Activated CD8-positive, alpha-beta T cell treated with anti-CD3 and anti-CD28 coated beads, Interleukin-2, amount 10 ng/mL, durations not matched to agents 7 days and 5 days (primary cell): ENCODE results near the gene MIF. TPM values are rescaled to one million over a fixed set of nuclear protein-coding genes. Genes with fewer than 3 reads are reported as not detected.

Experiments used
- ATAC-seq: fragments of 150-1000 bp; cut with Tn5 transposase; one replicate; pipeline ENCODE4 v1.10.0; 2021; ENCODE audit warnings: moderate library complexity
- CTCF ChIA-PET: fragments of 350-600 bp; sonication (Branson Sonifier 250); formaldehyde crosslinking; loops from one replicate; lab custom pipeline; 2021; ENCODE audit warnings: antibody characterized with exemption; lab: Charles Lee
- POLR2A ChIA-PET: fragments of 350-600 bp; sonication (Branson Sonifier 250); formaldehyde crosslinking; loops from one replicate; lab custom pipeline; 2021; ENCODE audit warnings: antibody characterized with exemption; lab: Charles Lee
- DNase-seq: peaks from one replicate; pipeline ENCODE4 v3.0.0-alpha.2; 2020
- H3K27ac Mint-ChIP-seq: one replicate; pipeline ENCODE4 v1.8.0; 2021; ENCODE audit warnings: mild to moderate bottlenecking, mixed read lengths
- H3K27me3 Mint-ChIP-seq: one replicate; pipeline ENCODE4 v1.8.0; 2021; ENCODE audit warnings: low read depth, mixed read lengths
- H3K36me3 Mint-ChIP-seq: one replicate; pipeline ENCODE4 v1.8.0; 2021; ENCODE audit warnings: low read depth, mixed read lengths
- H3K4me1 Mint-ChIP-seq: one replicate; pipeline ENCODE4 v1.8.0; 2021; ENCODE audit warnings: low read depth, mixed read lengths
- H3K4me3 Mint-ChIP-seq: one replicate; pipeline ENCODE4 v1.8.0; 2021; ENCODE audit warnings: mild to moderate bottlenecking, mixed read lengths
- H3K9me3 Mint-ChIP-seq: one replicate; pipeline ENCODE4 v1.8.0; 2022; ENCODE audit warnings: mixed read lengths; ENCODE audit not compliant: insufficient read depth
- total RNA-seq, 2 experiments: library from RNA; stranded (reverse); gene quantifications; one replicate each; pipeline ENCODE4 v1.2.3, GENCODE V29; 2021

The MIF gene
- total RNA-seq = 1,000 to 10,000 TPM; 1,002 to 1,009 TPM

GRCh38 chr22:23893945-23894709 lies at the start of gene MIF:
Gene MIF, plus strand, starts transcription at chr22:23894383. Its CDS starts 92 bp downstream, at chr22:23894475.
- Mint-ChIP-seq H3K27me3 (no peaks in the 10 kb centered on the region), H3K9me3 (no peaks in the 10 kb centered on the region), H3K36me3 (peaks cover 45% of the 10 kb centered on the region), H3K27ac (peak within 1 kb of the TSS; percentile 99), H3K4me3 (peak within 1 kb of the TSS; percentile 97), H3K4me1 (peaks cover 46% of the 10 kb centered on the region)
- ChIA-PET POLR2A (interaction anchor here (0.6 to 2.0 kb wide), 20 partner anchors 9 to 533 kb away, joined by 3 to 39 read pairs (median 3); partner anchors contain the start of genes ADORA2A, CABIN1 and SLC2A11), CTCF (interaction anchor here (0.7 to 3.2 kb wide), 31 partner anchors 9 to 326 kb away, joined by 3 to 54 read pairs (median 5); partner anchors contain the start of genes CHCHD10, IGLL1 and SLC2A11)
- ATAC-seq (peak; percentile 91), DNase-seq (peak; percentile 97)

- H3K9me3 Mint-ChIP-seq = no peaks in the 10 kb centered on the region
- POLR2A ChIA-PET = interaction anchor here (0.7 to 2.5 kb wide), 2 partner anchors 13 to 78 kb away, joined by 3 to 12 read pairs; partner anchors contain the start of gene SLC2A11
- DNase-seq = no peak
- H3K27ac Mint-ChIP-seq = peak overlapping the region; percentile 23
- peaks cover 10% of the 10 kb centered on the region for H3K27me3 Mint-ChIP-seq
- CTCF ChIA-PET = interaction anchor here (1.7 to 3.5 kb wide), 3 partner anchors 12 to 76 kb away, joined by 4 to 17 read pairs (median 13); partner anchors contain the start of gene SLC2A11
- no peak overlapping the region for H3K4me3 Mint-ChIP-seq
- H3K36me3 Mint-ChIP-seq = no peaks in the 10 kb centered on the region
- peaks cover 28% of the 10 kb centered on the region for H3K4me1 Mint-ChIP-seq
- ATAC-seq = no peak
Measured at GRCh38 chr22:23844739-23845202, 49.4 kb upstream of the MIF start.

DNA sequence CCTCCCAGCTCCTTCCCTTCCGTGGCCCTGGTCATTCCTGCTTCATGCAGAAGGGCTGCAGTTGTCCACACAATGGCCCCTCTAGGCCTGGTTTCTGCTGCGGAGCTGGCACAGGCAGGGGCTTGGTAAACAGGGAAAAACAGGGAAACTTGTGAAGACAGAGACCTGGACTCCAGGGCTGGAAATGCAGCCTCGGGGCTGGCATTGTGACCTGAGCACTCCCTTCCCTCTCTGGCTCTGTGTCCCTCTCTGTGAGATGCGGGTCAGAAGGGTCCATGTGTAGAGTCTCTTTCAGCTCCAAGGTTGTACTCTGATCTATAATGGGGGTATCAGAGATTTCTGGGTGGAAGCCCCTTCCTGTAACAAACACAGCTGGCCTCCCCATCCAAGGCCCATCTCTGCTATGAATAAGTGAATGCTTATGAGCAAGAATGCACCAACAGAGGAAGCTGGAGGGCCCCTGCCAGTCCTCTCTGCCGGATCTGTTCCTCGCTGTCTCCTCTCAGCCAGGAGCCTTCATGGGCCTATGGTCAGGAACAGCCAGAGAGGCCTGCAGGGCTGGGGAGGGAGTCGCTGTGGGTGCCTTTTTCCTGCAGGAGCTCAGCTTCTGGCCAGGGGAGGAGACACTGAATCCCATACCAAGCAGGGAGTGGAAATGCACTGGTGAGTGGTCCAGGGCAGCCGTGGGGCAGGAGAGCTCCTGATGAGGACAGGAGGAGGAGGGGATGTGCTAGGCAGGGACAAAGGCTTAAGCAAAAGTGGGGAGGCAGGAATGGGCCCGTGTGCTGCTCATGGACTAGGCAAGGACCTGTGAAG lies 48.7 kb upstream of the MIF start:
- ChIA-PET POLR2A (interaction anchor here (0.7 to 2.5 kb wide), 3 partner anchors 9 to 78 kb away, joined by 3 to 12 read pairs (median 4); partner anchors contain the start of gene SLC2A11), CTCF (interaction anchor here (1.2 to 3.5 kb wide), 6 partner anchors 12 to 300 kb away, joined by 3 to 17 read pairs (median 4); partner anchors contain the start of gene SLC2A11)
- H3K9me3 Mint-ChIP-seq = no peaks in the 10 kb centered on the region
- no peak for ATAC-seq
- no peak for DNase-seq
- H3K27ac Mint-ChIP-seq = no peak overlapping the region
- no peak overlapping the region for H3K4me3 Mint-ChIP-seq
- H3K36me3 Mint-ChIP-seq = no peaks in the 10 kb centered on the region
- peaks cover 14% of the 10 kb centered on the region for H3K27me3 Mint-ChIP-seq
- peaks cover 27% of the 10 kb centered on the region for H3K4me1 Mint-ChIP-seq

- ATAC-seq (no peak), DNase-seq (no peak)
- Mint-ChIP-seq H3K4me3 (no peak overlapping the region), H3K27me3 (peaks cover 13% of the 10 kb centered on the region), H3K4me1 (peaks cover 27% of the 10 kb centered on the region), H3K36me3 (no peaks in the 10 kb centered on the region), H3K27ac (no peak overlapping the region), H3K9me3 (no peaks in the 10 kb centered on the region)
- ChIA-PET POLR2A (interaction anchor here (1.1 to 2.5 kb wide), 3 partner anchors 10 to 78 kb away, joined by 3 to 12 read pairs (median 4); partner anchors contain the start of genes CHCHD10 and SLC2A11), CTCF (interaction anchor here (1.2 to 3.5 kb wide), 5 partner anchors 11 to 301 kb away, joined by 3 to 17 read pairs (median 3); partner anchors contain the start of gene SLC2A11)
Measured at GRCh38 chr22:23846081-23846469, 48.1 kb upstream of the MIF start.

DNA sequence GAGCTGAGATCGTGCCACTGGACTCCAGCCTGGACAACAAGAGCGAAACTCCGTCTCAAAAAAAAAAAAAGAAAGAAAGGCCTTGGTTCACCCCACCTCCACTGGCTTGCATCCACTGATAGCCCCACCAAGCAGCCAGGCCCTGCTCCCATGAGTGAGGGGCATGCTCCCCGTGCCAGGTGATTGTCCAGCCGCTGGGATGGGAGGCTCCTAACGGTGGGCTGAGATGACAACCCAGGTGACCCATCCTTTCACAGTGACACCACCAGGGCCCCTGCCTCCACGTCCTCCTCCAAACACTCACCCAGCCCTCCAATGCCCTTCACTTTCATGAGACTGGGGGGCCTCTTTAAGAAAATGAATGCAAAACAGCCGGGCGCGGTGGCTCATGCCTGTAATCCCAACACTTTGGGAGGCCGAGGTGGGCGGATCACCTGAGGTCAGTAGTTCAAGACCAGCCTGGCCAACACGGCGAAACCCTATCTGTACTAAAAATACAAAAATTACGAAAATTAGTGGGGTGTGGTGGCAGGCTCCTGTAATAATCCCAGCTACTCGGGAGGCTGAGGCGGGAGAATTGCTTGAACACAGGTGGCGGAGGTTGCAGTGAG lies 46.8 kb upstream of the MIF start:
- Mint-ChIP-seq H3K9me3 (no peaks in the 10 kb centered on the region), H3K4me3 (no peak overlapping the region), H3K36me3 (no peaks in the 10 kb centered on the region), H3K27me3 (peaks cover 13% of the 10 kb centered on the region), H3K27ac (no peak overlapping the region), H3K4me1 (peaks cover 27% of the 10 kb centered on the region)
- CTCF ChIA-PET = interaction anchor here (1.2 to 3.5 kb wide), 3 partner anchors 11 to 76 kb away, joined by 3 to 42 read pairs (median 13); partner anchors contain the start of gene SLC2A11
- no peak for DNase-seq
- ATAC-seq = no peak
- POLR2A ChIA-PET = interaction anchor here (1.1 kb wide), 1 partner anchor 80 kb away, joined by 3 read pairs; the partner anchor contains the start of gene CHCHD10

DNA sequence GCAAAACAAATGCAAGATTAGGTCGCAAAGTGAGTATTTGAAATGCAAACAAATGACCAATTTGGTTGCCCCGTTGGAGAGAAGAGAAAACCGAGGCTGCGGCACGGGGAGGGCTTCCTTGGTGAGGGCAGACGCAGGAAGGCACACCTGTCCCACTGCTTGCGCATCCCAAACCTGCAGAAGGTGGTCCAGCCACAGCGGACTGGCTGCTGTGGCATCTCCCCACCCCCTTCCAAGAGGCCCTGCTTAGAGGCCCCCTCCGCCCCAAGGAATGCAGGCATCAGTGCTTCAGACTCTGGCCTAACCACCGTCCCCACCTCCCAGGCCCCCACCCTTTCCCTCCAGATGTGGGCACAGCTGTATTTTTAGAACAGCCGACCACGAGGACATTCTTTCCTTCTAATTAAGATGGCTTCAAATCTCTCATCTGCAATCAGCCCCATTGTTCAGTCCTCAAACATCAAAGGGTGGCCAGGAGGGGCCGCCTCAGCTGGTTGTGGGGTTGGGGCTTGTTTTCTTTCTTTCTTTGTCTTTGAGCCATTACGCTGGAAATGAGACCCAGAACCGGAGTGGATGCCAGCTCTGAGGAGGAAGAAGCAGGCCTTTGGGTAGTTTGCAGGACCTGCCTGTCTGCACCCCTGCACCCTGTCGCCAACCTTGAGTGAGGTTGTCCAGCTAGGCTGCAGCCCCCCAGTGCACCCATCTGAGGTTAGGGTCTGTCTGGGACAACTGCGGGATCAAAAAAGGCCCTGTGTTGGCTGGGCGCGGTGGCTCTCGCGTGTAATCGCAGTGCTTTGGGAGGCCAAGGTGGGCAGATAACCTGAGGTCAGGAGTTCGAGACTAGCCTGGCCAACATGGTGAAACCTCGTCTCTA lies 46.0 kb upstream of the MIF start:
- Mint-ChIP-seq H3K9me3 (no peaks in the 10 kb centered on the region), H3K36me3 (no peaks in the 10 kb centered on the region), H3K27ac (no peak overlapping the region), H3K4me3 (no peak overlapping the region), H3K27me3 (peaks cover 14% of the 10 kb centered on the region), H3K4me1 (peaks cover 27% of the 10 kb centered on the region)
- ATAC-seq (no peak), DNase-seq (no peak)
- ChIA-PET POLR2A (no interaction called here), CTCF (interaction anchor here (1.1 to 3.3 kb wide), 5 partner anchors 10 to 208 kb away, joined by 3 to 42 read pairs (median 15); partner anchors contain the start of gene SLC2A11)

DNA sequence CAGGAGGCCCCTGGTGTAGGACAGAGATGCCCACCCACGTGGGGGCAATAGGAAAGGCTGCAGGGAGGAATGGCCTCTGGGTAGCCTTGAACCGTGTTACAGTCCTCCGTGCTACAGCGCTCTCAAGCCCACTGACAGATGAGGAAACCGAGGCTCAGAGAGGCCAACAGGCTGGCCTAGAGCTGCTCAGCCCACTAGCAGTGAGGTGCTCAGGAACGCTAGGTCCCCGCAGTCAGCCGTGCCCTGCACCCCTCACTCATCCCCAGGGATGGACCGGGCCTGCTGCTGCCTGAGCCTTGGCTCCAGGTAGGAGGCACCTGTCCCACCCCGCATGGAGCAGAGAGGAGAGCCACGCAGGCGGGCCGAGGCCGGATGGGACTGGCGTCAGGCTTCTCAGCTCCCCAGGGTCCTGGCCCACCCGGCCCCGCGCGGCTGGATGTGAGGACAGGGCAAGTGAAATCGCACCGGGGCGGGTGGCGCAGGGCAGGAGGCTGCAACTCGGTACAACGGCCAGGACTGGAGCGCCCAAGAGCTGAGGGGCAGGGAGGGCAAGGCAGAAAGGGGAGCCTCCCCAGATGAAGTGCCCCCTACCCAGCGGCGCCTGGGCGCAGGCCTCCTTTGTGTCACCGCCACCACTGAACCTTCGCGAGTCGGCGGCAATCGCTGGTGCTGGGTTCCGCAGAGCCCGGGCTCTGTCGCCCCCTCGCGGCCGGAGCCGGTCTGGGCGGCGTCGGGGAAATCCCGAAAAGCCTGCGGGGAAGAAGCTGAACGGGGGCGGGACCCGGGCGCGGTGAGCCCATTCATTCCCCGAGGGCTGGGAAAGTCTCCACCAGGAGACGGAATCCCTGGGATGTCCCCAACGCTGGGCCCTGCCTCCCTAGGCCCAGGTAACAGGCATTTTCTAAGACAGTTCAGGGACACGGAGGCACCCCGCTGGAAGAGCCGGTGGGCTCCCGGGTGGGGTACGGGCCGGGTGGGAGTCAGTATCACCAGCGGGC lies 44.9 kb upstream of the MIF start:
- Mint-ChIP-seq H3K36me3 (no peaks in the 10 kb centered on the region), H3K4me1 (peaks cover 27% of the 10 kb centered on the region), H3K9me3 (no peaks in the 10 kb centered on the region), H3K4me3 (no peak overlapping the region), H3K27me3 (peaks cover 14% of the 10 kb centered on the region), H3K27ac (no peak overlapping the region)
- CTCF ChIA-PET = interaction anchor here (0.6 to 3.3 kb wide), 33 partner anchors 9 to 437 kb away, joined by 3 to 42 read pairs (median 4); partner anchors contain the start of genes CHCHD10, DERL3, MIF and MMP11
- POLR2A ChIA-PET = interaction anchor here (0.7 kb wide), 2 partner anchors 82 to 665 kb away, joined by 3 read pairs; no protein-coding TSS in a partner anchor
- DNase-seq = peak; percentile 89
- peak; percentile 88 for ATAC-seq

- Mint-ChIP-seq H3K27ac (no peak overlapping the region), H3K4me3 (no peak overlapping the region), H3K9me3 (no peaks in the 10 kb centered on the region), H3K27me3 (peaks cover 14% of the 10 kb centered on the region), H3K36me3 (no peaks in the 10 kb centered on the region), H3K4me1 (peaks cover 20% of the 10 kb centered on the region)
- ATAC-seq = no peak
- ChIA-PET POLR2A (interaction anchor here (0.7 kb wide), 1 partner anchor 664 kb away, joined by 3 read pairs; no protein-coding TSS in a partner anchor), CTCF (interaction anchor here (0.6 to 3.3 kb wide), 32 partner anchors 8 to 438 kb away, joined by 3 to 42 read pairs (median 4); partner anchors contain the start of genes CHCHD10, DERL3, MIF and MMP11)
- no peak for DNase-seq
Measured at GRCh38 chr22:23850136-23850611, 44.0 kb upstream of the MIF start.
